A549 (cell line): ENCODE measurements around the gene SPOP.

Source experiments
- KDM1A ChIP-seq: fragments of 200-600 bp; sonication (generic); IDR thresholded peaks from 2 replicates; pipeline ENCODE4 v1.6.1; 2016; ENCODE audit warnings: low read depth, mild to moderate bottlenecking
- MYC ChIP-seq: IDR thresholded peaks from 2 replicates; pipeline ENCODE4 v1.6.1; 2012; ENCODE audit warnings: mild to moderate bottlenecking, inconsistent platforms, low read length, improper control_type of control experiment, borderline replicate concordance
- POLR2A ChIP-seq: IDR thresholded peaks from 2 replicates; pipeline ENCODE4 v1.6.1; 2012; ENCODE audit warnings: mild to moderate bottlenecking, low read length
- RAD21 ChIP-seq, 2 experiments: fragments of >200 bp in 1 of 2; sonication (Bioruptor Twin) in 1 of 2; formaldehyde crosslinking in 1 of 2; IDR thresholded peaks in 1 of 2; conservative IDR thresholded peaks in 1 of 2; 2 replicates in 1 of 2; 3 replicates in 1 of 2; pipeline ENCODE4 v1.6.1; 2012 to 2018; ENCODE audit warnings: inconsistent platforms in 1 of 2
- RARB ChIP-seq: fragments of 250-450 bp; sonication (Bioruptor Pico); IDR thresholded peaks from 2 replicates; pipeline ENCODE4 v1.8.0; 2021; ENCODE audit warnings: mild to moderate bottlenecking, moderate library complexity
- RCOR1 ChIP-seq: fragments of 150-350 bp; IDR thresholded peaks from 2 replicates; pipeline ENCODE4 v1.6.1; 2014; ENCODE audit warnings: antibody characterized with exemption, low read length, low read depth

- TF ChIP-seq KDM1A (no peak), RCOR1 (no peak), RARB (CRISPR knock-in tag) (no peak), POLR2A (no peak), MYC (no peak), RAD21 (conservative IDR thresholded peaks at IDR 0.05 in 1 of 2, IDR thresholded peaks at IDR 0.05 in 1 of 2) (no peak)
Observed at GRCh38 chr17:49582789-49583188, 95.1 kb downstream of the SPOP start.
